ENCODE measurements around the gene DTX1. TPM values are rescaled to one million over a fixed set of nuclear protein-coding genes. Genes with fewer than 3 reads are reported as not detected.

Gene DTX1
- total RNA-seq, 4 donors from 2014 or later: 1.1 to 3.4 (median 1.7) TPM

DNA sequence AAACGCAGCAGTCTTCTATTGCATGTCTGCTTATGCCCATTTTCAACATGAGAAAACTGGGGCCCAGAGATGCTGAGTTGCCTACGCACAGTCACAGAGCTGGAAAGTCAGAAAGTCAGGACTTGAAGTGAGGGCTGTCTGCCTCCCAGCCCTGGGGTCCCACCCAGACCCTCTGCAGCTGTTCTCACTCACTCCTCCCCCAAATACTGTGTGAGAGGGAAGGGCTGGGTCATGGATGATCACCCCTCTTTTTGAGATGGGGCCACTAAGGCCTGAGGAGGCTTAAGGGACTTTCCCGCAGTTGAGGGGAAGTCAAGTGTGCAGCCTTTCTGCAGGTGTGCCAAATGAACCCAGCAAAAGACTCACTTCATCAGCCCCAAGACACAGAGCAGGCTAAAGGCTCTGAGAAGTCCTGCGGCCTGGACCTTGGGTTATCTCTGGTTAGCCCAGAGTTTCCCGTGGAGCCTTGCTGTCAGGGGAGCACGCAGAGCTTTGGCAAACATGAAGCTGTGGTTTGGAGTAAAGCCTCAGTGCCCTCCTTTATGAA, 18.7 kb downstream of the DTX1 start:
- H3K27ac ChIP-seq: no peak overlapping the region
- no peak for DNase-seq (ENCODE audit: low spot score in 2 of 2)
- H3K4me1 ChIP-seq: peaks cover 10% of the 10 kb centered on the region
- no peak for TF ChIP-seq EP300 (IDR thresholded peaks at IDR 0.05)
- no peak for TF ChIP-seq POLR2AphosphoS5 (IDR thresholded peaks at IDR 0.05)
- TF ChIP-seq, protein P1, sequence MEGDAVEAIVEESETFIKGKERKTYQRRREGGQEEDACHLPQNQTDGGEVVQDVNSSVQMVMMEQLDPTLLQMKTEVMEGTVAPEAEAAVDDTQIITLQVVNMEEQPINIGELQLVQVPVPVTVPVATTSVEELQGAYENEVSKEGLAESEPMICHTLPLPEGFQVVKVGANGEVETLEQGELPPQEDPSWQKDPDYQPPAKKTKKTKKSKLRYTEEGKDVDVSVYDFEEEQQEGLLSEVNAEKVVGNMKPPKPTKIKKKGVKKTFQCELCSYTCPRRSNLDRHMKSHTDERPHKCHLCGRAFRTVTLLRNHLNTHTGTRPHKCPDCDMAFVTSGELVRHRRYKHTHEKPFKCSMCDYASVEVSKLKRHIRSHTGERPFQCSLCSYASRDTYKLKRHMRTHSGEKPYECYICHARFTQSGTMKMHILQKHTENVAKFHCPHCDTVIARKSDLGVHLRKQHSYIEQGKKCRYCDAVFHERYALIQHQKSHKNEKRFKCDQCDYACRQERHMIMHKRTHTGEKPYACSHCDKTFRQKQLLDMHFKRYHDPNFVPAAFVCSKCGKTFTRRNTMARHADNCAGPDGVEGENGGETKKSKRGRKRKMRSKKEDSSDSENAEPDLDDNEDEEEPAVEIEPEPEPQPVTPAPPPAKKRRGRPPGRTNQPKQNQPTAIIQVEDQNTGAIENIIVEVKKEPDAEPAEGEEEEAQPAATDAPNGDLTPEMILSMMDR (IDR thresholded peaks at IDR 0.05): no peak
- TF ChIP-seq POLR2A (IDR thresholded peaks at IDR 0.05): no peak
- H3K36me3 ChIP-seq: no peaks in the 10 kb centered on the region
- 80% methylated on average over 5 of the region's 6 CpGs for WGBS
- no peaks in the 10 kb centered on the region for H3K9me3 ChIP-seq
- no peak overlapping the region for H3K4me3 ChIP-seq
- H3K27me3 ChIP-seq: peaks cover 37% of the 10 kb centered on the region

DNA sequence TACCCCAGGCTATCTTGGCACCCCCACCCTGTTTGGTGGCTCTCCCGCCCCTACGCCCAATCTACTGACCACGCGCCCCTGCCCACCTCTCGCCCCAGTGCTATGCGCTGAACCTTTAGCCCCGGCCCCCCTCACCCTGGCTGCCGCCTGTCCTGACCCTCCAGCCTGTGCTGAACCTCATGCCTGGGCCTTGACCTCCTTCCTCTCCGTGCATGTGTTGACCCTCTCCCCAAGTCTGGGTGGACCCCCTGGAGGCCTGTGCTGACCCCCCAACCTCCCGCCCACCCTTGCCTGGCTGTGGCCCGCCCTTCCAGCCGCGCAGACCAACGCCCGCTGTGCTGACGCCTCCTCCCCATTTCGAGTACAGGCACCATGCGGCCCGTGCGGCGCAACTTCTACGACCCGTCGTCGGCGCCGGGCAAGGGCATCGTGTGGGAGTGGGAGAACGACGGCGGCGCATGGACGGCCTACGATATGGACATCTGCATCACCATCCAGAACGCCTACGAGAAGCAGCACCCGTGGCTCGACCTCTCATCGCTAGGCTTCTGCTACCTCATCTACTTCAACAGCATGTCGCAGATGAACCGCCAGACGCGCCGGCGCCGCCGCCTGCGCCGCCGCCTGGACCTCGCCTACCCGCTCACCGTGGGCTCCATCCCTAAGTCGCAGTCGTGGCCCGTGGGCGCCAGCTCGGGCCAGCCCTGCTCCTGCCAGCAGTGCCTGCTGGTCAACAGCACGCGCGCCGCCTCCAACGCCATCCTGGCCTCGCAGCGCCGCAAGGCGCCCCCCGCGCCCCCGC, 20.7 kb downstream of the DTX1 start:
- no peak for DNase-seq (ENCODE audit: low spot score in 2 of 2)
- WGBS: 57% methylated on average over 19 of the region's 70 CpGs
- Histone ChIP-seq H3K9me3 (no peaks in the 10 kb centered on the region), H3K27me3 (peaks cover 48% of the 10 kb centered on the region), H3K4me1 (peaks cover 3% of the 10 kb centered on the region), H3K4me3 (no peak overlapping the region), H3K27ac (no peak overlapping the region), H3K36me3 (no peaks in the 10 kb centered on the region)
- TF ChIP-seq POLR2AphosphoS5 (IDR thresholded peaks at IDR 0.05): no peak
- no peak for TF ChIP-seq EP300 (IDR thresholded peaks at IDR 0.05)
- TF ChIP-seq, protein P1 (IDR thresholded peaks at IDR 0.05): no peak
- no peak for TF ChIP-seq POLR2A (IDR thresholded peaks at IDR 0.05)

DNA sequence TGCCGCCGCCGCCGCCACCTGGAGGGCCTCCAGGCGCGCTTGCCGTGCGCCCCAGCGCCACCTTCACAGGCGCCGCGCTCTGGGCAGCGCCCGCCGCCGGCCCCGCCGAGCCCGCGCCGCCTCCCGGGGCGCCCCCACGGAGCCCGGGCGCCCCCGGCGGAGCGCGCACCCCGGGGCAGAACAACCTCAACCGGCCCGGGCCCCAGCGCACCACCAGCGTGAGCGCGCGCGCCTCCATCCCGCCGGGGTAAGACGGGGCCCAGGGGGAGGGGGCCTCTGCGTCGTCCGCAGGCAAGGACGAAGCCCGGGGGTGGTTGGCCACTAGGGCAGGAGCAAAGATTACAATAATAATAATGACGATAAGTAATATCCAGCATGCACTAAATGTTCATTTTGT, 21.3 kb downstream of the DTX1 start:
- Histone ChIP-seq H3K9me3 (no peaks in the 10 kb centered on the region), H3K27me3 (peaks cover 48% of the 10 kb centered on the region), H3K4me1 (peaks cover 3% of the 10 kb centered on the region), H3K4me3 (no peak overlapping the region), H3K36me3 (no peaks in the 10 kb centered on the region), H3K27ac (no peak overlapping the region)
- TF ChIP-seq POLR2A (IDR thresholded peaks at IDR 0.05) (no peak), POLR2AphosphoS5 (IDR thresholded peaks at IDR 0.05) (no peak), EP300 (IDR thresholded peaks at IDR 0.05) (no peak)
- TF ChIP-seq, protein P1 (IDR thresholded peaks at IDR 0.05): no peak
- no peak for DNase-seq (ENCODE audit: low spot score in 2 of 2)
- 11% methylated on average over 4 of the region's 48 CpGs for WGBS

DNA sequence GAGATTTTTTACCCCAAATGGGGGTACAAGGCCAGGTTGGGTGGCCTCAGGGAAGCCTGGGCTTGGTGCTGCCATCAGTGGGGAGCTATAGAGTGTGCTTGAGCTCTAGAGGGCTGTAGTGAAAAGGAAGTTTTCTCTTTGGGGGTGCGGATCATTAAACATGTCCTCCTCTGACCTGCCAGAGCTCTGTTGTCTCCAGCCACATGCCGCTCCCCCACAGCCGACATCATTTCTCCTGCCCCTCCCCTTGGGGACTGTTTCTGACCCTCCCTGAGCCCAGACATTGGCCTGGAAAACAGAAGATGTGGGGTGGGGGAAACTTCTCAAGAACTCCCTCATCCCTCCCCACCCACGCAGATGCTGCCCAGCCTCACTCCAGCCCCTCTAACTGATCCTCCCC, 25.3 kb downstream of the DTX1 start:
- Histone ChIP-seq H3K36me3 (no peaks in the 10 kb centered on the region), H3K27me3 (peaks cover 49% of the 10 kb centered on the region), H3K4me1 (peaks cover 7% of the 10 kb centered on the region), H3K4me3 (no peak overlapping the region), H3K27ac (no peak overlapping the region), H3K9me3 (no peaks in the 10 kb centered on the region)
- TF ChIP-seq EP300 (IDR thresholded peaks at IDR 0.05): no peak
- TF ChIP-seq, protein P1 (IDR thresholded peaks at IDR 0.05): no peak
- 82% methylated on average over 4 of the region's 4 CpGs for WGBS
- no peak for DNase-seq (ENCODE audit: low spot score in 2 of 2)

DNA sequence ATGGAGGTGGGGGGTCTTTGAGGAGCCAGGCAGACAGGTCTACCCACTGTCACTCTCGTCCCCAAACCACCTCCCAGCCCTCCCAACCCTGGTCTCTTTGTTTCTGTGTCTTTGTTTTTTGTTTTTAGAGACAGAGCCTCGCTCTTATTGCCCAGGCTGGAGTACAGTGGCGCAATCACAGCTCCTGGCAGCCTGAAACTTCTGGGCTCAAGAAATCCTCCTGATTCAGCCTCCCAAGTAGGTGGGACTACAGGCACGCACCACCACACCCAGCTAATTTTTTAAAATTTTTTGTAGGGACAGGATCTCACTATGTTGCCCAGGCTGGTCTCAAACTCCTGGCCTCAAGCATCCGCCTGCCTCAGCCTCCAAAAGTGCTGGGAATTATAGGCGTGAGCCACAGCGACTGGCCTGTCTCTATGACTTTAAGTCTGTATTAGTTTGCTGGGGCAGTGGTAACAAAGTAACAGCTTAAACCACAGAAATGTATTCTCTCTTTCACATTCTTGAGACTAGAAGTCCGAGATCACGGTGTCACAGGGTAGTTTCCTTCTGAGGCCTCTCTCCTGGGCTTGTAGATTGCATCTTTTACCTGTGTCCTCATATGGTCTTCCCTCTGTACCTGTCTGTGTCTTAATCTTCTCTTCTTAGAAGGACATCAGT, 26.1 kb downstream of the DTX1 start:
- H3K27ac ChIP-seq: no peak overlapping the region
- peaks cover 6% of the 10 kb centered on the region for H3K4me1 ChIP-seq
- peaks cover 49% of the 10 kb centered on the region for H3K27me3 ChIP-seq
- WGBS: 91% methylated on average over 9 of the region's 9 CpGs
- no peak overlapping the region for H3K4me3 ChIP-seq
- TF ChIP-seq POLR2A (IDR thresholded peaks at IDR 0.05) (no peak), POLR2AphosphoS5 (IDR thresholded peaks at IDR 0.05) (no peak)
- H3K36me3 ChIP-seq: no peaks in the 10 kb centered on the region
- no peaks in the 10 kb centered on the region for H3K9me3 ChIP-seq
- DNase-seq (ENCODE audit: low spot score in 2 of 2): no peak

Measured in suprapubic skin (tissue), 4 donors.